ENCODE results near the gene USP12. TPM values are rescaled to one million over a fixed set of nuclear protein-coding genes. Genes with fewer than 3 reads are reported as not detected.

The USP12 gene
- total RNA-seq, 4 donors from 2014 or later: 19.2 to 33.7 (median 25.9) TPM

GRCh38 chr13:27022571-27023311 lies 148.9 kb downstream of the USP12 start:
- Histone ChIP-seq H3K4me1 (no peaks in the 10 kb centered on the region), H3K9me3 (no peaks in the 10 kb centered on the region), H3K36me3 (no peaks in the 10 kb centered on the region), H3K27ac (no peak overlapping the region), H3K27me3 (no peaks in the 10 kb centered on the region), H3K4me3 (replicated peaks in 1 of 3) (no peak overlapping the region)
- no peak for TF ChIP-seq POLR2A (IDR thresholded peaks at IDR 0.05)
- TF ChIP-seq, protein P1, sequence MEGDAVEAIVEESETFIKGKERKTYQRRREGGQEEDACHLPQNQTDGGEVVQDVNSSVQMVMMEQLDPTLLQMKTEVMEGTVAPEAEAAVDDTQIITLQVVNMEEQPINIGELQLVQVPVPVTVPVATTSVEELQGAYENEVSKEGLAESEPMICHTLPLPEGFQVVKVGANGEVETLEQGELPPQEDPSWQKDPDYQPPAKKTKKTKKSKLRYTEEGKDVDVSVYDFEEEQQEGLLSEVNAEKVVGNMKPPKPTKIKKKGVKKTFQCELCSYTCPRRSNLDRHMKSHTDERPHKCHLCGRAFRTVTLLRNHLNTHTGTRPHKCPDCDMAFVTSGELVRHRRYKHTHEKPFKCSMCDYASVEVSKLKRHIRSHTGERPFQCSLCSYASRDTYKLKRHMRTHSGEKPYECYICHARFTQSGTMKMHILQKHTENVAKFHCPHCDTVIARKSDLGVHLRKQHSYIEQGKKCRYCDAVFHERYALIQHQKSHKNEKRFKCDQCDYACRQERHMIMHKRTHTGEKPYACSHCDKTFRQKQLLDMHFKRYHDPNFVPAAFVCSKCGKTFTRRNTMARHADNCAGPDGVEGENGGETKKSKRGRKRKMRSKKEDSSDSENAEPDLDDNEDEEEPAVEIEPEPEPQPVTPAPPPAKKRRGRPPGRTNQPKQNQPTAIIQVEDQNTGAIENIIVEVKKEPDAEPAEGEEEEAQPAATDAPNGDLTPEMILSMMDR (IDR thresholded peaks at IDR 0.05): no peak
- intact Hi-C loops (cut with DNase I): no loop called here
- 52 to 53% methylated on average over 9 of the region's 9 CpGs for WGBS, 2 donors
- DNase-seq: no peak

DNA sequence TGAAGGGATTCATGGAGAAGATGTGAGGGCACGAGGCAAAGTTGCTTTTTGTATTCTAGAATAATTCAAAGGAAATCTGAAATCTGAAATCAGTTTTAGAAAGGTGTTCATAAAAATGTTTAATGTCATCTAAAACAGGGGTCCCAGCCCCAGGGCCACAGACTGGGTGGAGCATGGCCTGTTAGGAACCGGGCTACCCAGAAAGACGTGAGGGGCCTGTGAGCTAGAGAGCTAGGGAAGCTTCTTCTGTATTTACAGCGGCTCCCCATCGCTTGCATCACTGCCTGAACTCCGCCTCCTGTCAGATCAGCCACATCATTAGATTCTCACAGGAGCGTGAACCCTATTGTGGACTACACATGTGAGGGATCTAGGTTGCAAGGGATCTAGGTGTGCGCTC lies 151.2 kb downstream of the USP12 start:
- Histone ChIP-seq H3K4me3 (replicated peaks in 1 of 3) (no peak overlapping the region), H3K36me3 (no peaks in the 10 kb centered on the region), H3K9me3 (no peaks in the 10 kb centered on the region), H3K4me1 (no peaks in the 10 kb centered on the region), H3K27ac (no peak overlapping the region), H3K27me3 (no peaks in the 10 kb centered on the region)
- TF ChIP-seq, protein P1 (IDR thresholded peaks at IDR 0.05): no peak
- TF ChIP-seq POLR2A (IDR thresholded peaks at IDR 0.05): no peak
- DNase-seq: no peak
- 93 to 96% methylated on average over 8 of the region's 8 CpGs for WGBS, 2 donors
- intact Hi-C loops (cut with DNase I): no loop called here

DNA sequence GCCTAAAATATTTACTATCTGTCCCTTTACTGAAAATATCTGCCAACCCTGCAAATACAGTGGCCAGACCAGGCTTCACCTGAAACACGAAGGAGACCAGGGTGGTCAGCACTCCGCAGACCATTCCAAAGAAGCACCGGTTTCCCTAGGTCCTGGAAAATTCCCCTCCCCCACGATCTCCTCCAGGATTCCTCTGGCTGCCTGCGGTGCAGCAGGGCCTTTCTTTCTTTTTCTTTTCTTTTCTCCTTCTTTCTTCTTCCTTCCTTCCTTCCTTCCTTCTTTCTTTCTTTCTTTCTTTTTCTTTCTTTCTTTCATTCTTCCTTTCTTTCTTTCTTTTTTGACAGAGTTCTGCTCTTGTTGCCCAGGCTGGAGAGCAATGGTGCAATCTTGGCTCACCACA lies 152.7 kb downstream of the USP12 start:
- no peaks in the 10 kb centered on the region for H3K4me1 ChIP-seq
- no peaks in the 10 kb centered on the region for H3K36me3 ChIP-seq
- no peak overlapping the region for H3K27ac ChIP-seq
- H3K27me3 ChIP-seq: no peaks in the 10 kb centered on the region
- H3K4me3 ChIP-seq (replicated peaks in 1 of 3): no peak overlapping the region
- H3K9me3 ChIP-seq: no peaks in the 10 kb centered on the region
- TF ChIP-seq, protein P1 (IDR thresholded peaks at IDR 0.05): no peak
- no peak for TF ChIP-seq POLR2A (IDR thresholded peaks at IDR 0.05)
- intact Hi-C loops (cut with DNase I): no loop called here
- DNase-seq: no peak
- 59 to 63% methylated on average over 5 of the region's 5 CpGs for WGBS, 2 donors

GRCh38 chr13:27018344-27018861 lies 153.2 kb downstream of the USP12 start:
- H3K27me3 ChIP-seq: no peaks in the 10 kb centered on the region
- H3K36me3 ChIP-seq: no peaks in the 10 kb centered on the region
- intact Hi-C loops (cut with DNase I): no loop called here
- DNase-seq: no peak
- TF ChIP-seq POLR2A (IDR thresholded peaks at IDR 0.05): no peak
- TF ChIP-seq, protein P1 (IDR thresholded peaks at IDR 0.05): no peak
- no peaks in the 10 kb centered on the region for H3K9me3 ChIP-seq
- H3K4me1 ChIP-seq: no peaks in the 10 kb centered on the region
- 68 to 72% methylated on average over 8 of the region's 8 CpGs for WGBS, 2 donors
- no peak overlapping the region for H3K4me3 ChIP-seq (replicated peaks in 1 of 3)
- no peak overlapping the region for H3K27ac ChIP-seq

DNA sequence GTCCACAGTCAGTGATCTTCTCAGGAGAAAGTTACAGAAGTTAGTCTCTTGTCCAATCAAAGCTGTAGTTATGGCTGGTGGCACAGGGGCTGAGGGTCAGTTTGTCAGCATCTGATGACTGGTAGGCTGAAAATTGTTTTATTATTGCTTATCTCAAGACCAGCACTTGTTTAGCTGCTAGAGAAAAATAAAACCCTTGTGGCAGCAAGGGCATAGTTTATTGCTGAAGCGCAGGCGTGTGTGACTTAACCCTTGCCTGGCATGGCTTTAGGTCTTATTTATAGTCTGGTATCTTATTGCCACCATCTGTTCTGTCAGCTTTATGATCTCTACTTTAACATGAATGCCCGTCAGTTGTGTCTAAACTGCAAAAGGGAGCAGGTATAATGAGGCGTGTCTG lies 154.7 kb downstream of the USP12 start:
- 85 to 87% methylated on average over 4 of the region's 4 CpGs for WGBS, 2 donors
- Histone ChIP-seq H3K9me3 (no peaks in the 10 kb centered on the region), H3K27me3 (no peaks in the 10 kb centered on the region), H3K4me1 (no peaks in the 10 kb centered on the region), H3K36me3 (no peaks in the 10 kb centered on the region), H3K27ac (no peak overlapping the region), H3K4me3 (replicated peaks in 1 of 3) (no peak overlapping the region)
- TF ChIP-seq, protein P1 (IDR thresholded peaks at IDR 0.05): no peak
- TF ChIP-seq POLR2A (IDR thresholded peaks at IDR 0.05): no peak
- intact Hi-C loops (cut with DNase I): no loop called here
- no peak for DNase-seq

Measured in thyroid gland (tissue), 4 donors.